HCEC 1CT (cell line): ENCODE measurements around the gene MBD5.

Experiments used
- DNase-seq: peaks from one replicate; pipeline ENCODE4 v3.0.0-alpha.2; 2017

The MBD5 gene

DNA sequence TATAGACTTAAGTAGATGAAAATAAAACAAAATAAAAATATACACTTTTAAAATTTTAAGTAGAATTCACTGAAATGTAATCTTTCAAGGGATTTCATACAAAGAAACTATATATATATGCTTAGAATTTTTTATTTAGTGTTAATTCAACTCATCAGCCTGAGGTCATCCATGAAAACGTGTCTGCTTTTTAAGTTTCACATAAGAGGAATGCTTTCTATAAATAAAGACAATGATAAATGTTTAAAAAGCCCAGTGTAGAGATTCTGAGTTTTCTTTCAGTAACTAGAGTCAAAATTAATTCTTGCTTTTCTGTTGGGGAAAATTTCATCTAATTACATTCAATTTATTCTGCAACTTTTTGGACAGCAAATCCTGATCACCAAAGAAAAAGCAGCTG is 213.3 kb downstream of the MBD5 start:
- no peak for DNase-seq

DNA sequence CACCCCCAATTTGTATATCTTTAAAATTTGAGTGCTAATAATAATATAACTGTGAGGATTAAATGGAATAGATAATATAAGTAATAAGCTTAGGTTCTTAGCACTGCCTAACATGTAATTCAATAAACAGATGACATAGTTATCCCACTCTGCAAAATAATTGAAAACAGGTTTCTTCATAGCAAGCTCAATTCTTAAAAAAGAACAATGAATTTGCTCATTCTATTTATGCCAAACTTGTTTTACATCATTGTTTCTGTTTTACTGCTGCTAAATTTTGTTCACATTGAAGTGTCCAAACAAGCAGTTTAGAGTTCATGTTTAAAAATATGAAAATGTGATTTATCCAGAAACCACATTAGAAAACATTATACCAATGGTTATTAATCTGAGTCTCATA is 217.0 kb downstream of the MBD5 start:
- DNase-seq, result no peak

DNA sequence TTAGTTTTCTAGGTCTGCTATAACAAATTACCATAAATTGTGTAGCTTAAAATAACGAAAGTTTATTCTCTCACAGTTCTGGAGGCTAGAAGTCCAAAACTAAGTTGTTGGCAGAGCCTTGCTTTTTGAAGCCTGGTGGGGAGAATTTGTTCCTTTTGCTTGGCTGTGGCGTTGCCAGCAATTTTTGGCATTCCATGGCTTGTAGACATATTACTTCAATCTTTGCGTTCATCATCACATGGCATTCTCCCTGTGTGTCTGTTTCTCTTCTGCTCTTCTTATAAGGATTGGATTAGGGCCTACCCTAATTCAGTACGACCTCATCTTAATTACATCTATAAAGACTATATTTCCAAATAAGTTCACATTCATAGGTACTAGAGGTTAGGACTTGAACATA is 217.7 kb downstream of the MBD5 start:
- DNase-seq, result no peak

DNA sequence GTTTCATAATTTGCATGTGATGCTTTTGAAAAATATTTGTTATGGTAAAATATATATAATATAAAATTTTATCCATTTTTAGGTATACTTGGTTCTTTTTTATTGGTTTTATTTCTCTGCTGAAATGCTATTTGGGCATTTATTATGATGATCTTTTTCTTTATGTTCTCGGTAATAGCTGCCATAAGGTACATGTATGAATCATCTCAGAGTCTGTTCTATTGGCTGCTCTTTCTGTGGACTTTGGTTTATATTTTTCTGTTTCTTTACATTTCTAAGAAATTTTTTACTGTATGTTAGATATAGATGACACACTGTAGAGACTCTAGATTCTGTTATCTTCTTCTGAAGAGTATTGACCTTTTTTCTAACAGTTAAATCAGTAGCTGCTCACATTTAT is 219.9 kb downstream of the MBD5 start:
- no peak for DNase-seq

DNA sequence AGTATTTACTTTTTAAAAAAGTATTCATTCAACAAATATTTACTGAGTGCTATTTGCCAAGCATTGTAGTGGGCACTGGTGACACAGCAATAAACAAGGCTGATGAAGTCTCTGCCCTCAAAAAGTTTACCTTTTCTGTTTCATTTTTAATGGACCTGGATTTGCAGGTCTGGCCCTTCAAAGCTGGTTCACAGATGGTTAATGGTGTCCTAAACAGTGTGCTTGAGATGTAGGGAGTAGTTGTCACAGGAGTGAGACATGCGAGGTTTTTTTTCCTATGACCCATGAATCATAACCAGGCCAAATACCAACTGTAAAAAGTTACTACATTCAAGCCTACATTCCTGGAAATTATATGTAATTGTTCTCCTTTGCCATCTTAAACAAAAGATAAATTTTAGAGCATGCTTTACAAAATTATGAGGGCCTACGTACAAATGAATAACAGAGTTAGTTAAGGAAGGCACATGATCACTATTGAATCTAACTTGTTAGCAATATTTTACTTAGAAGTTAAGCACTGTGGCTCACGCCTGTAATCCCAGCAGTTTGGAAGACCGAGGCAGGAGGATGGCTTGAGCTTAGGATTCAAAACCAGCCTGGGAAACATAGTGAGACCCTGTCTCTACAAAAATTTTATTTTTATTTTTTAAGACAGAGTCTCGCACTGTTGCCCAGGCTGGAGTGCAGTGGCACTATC is 223.9 kb downstream of the MBD5 start:
- DNase-seq, result peak; percentile 74

DNA sequence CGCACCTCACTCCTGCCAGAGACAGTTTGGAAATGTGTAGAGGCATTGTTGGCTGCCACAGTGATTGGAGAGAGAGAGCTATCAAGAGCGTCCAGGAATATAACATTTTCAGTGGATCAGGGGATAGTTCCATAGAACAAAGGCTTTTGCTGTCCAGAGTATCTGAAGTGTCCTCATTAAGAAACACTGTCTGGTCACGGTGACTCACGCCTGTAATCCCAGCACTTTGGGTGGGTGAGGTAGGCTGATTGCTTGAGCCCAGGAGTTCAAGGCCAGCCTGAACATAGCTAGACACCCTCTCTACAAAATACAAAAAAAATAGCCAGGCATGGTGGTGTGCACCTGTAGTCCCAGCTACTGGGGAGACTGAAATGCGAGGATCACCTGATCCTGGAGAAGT is 231.1 kb downstream of the MBD5 start:
- no peak for DNase-seq

DNA sequence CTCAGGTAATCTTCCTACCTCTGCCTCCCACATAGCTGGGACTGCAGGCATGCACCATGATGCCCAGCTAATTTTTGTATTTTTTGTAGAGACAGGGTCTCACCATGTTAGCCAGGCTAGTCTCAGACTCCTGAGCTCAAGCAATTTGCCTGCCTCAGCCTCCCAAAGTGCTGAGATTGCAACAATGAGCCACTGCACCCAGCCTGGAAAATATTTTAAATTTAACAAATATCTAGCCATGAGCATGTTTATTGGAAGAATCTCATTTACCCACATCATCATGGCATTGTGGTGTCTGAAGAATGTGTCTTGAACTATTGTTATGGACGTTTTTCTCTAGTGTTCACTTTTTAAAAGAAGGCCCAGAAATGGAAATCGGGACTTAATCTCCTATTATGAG is 231.8 kb downstream of the MBD5 start:
- DNase-seq, result no peak

DNA sequence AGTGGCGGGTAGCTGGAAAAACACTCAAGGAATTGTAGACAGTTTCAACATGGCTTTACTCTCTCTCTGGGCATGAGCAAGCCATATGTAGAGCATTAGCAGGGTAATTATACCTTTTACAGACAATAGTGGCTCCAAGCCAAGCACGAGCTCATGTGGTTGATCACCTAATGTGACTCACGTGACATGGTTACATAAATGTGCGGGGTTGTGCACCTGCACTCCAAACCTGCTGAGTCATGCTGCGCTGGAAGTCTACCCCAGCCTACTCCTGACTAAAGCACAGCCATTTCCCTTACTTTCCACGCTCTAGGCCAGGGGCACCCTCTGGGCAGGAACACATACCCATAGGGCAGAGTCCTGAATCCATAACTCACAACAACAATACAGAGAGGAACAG is 232.8 kb downstream of the MBD5 start:
- DNase-seq, result no peak

DNA sequence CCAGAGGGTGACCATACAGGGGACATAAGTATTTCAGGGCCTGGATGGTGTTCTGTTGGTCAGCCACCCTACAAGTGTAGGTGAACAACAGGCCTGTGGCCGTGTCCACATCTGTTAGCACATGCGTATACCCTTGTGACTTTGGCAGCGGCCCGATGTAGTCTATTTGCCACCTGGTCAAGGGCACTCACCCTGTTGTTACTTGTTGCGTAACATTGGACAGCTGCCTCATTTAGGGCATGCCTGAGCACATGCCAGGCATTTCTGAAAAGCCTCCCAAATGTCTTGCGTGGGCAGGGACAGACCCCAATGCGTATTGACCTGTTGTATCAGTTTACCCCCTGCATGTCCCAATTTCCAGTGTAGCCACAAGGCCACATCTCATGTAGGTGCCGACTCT is 235.0 kb downstream of the MBD5 start:
- no peak for DNase-seq

DNA sequence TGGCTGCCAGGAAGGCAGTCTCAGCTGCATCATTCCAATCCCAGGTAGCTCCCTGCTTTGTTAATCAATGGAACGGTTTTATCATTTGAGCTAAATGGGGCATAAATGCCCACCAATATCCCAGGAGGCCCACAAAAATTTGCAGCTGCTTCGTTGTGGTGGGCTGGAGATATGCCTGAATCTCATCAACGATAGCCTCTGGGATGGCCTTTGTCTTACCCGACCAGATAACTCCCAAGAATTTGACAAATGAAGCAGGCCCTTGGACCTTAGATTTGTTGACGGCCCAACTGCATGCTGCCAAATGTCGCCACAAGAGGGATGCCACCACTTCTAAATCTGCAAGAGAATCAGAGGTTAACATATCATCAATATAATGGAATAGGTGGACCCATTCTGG is 236.4 kb downstream of the MBD5 start:
- no peak for DNase-seq

DNA sequence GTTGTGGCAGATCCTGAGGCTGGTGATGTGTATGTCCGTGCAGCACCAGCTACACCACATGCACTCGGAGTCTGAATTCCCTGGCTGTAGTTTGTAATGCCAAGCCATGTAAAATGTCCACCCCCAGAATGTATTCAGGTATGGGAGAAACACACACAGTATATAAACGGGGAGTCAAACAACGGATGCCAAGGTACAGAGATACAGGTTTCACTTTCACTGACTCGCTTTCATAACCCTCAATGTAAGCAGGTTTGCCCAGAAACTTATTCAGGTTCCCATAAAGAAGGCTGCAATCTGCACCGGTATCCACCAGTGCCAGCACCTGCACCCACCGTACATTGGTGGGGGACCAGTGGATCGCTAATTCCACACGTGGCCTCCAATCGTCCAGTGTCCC is 237.2 kb downstream of the MBD5 start:
- no peak for DNase-seq

DNA sequence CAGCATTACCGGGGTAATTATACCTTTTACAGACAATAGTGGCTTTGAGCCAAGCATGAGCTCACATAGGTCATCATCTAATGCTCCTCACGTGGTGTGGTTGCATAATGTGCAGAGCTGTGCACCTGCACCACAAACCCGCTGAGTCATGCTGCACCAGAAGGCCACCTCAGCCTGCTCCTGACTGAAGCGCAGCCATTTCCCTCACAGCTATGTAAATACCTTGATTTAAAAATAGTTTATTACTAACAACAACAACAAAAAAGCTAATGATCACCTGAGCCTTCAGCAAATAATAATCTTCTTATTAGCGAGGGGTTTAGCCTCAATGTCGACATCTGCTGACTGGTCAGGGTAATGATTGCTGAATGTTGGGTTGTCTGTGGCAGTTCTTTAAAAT is 238.8 kb downstream of the MBD5 start:
- DNase-seq, result no peak

DNA sequence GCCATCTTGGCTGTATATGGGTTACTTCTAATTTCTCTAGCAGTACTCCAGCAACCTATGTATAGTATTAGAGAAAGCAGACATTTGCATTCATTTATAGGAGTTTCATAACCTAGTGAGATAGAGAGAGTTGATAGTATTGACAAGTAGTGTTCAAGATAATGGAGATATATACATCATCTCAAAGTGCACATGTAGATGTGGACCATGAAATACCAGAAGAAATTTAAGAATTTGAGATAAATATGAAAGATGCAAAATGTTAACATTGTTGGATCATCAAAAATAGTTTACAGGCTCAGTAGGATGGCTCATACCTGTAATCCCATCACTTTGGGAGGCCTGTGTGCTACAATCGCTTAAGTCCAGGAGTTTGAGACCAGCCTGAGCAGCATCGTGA is 243.0 kb downstream of the MBD5 start:
- no peak for DNase-seq

DNA sequence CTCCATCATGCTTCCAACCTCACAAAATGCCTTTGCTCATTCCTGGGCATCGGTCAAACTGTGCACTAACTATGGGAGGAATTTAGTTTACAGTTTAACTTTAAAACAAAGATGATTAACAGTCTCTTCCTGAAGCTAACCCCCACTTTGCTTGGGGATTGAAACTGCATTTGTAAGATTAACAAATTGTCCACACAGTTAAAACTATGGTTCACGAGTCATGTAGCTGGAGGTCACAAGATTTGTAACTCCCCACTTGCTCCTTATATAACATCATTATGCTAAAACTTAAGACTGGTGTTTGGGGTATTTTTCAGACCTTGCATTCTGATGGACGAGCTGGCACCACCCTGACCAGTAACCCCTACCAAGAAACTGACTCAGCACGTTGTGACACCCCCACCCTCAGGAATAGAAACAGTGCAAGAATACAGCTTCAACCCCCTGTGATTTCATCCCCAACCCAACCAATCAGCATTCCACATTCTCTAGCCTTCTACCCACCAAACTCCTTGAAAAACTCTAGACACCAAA is 252.3 kb downstream of the MBD5 start:
- DNase-seq, result peak; percentile 39

DNA sequence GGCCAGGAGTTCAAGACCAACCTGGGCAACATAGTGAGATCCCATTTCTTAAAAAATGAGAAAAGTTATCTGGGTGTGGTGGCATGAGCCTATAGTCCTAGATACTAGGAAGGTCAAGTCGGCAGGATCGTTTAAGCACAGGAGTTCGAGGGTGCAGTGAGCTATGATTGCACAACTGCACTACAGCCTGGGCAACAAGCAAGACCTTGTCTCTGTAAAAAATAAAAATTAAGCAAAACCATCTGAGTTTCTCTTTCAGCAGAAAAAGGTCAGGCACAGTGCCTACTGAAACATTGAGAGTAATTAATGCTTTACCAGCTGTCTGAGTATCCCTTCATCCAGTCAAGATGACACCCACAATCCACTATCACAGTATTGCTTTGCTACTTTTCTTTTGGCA is 258.3 kb downstream of the MBD5 start:
- no peak for DNase-seq

DNA sequence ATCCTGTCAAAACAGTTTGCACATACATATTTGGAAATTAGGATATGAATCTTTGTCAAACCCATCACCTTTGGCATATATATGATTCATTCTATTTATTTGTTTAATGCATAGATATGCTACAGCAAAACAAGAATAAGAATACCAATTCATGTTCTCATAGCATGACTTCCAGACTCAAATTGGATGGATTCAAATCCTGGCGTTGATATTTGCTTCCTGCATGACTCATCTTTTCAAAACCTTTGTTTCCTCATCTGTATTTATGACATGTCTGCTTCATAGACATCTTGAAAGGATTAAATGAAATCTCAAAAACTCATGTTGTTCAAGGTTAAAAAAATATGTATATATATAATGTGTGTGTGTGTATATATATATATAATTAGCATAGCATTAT is 261.3 kb downstream of the MBD5 start:
- peak; percentile 65 for DNase-seq

DNA sequence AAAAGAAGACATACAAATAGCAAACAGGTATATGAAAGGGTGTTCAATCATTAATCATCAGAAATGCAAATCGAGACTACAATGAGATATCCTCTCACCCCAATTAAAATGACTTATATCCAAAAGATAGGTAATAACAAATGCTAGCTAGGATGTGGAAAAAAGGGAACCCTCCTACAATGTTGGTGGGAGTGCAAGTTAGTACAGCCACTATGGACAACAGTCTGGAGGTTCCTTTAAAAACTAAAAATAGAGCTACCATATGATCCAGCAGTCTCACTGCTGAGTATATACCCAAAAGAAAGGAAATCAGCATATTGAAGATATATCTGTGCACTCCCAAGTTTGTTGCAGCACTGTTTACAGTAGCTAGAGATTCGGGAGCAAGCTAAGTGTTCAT is 271.5 kb downstream of the MBD5 start:
- DNase-seq, result no peak

DNA sequence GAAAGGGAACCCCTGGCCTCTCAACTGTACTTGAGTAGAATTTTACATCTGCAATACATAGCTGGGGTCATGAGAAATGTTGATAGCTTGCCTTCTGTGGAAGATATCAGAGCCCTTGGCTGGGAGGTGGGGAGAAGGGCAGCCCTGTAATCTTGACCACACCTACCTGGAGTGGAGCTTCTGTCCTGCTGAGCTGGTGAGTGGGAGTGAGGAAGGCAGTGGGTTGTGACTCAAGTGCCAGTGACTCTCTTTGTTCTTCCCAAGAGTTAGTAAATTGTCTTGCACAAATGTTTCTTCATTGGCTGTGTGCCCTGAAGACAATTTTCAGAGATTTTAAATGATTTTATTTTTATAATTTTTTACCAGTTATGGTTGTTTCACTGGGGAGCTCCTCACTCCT is 277.3 kb downstream of the MBD5 start:
- DNase-seq, result no peak

DNA sequence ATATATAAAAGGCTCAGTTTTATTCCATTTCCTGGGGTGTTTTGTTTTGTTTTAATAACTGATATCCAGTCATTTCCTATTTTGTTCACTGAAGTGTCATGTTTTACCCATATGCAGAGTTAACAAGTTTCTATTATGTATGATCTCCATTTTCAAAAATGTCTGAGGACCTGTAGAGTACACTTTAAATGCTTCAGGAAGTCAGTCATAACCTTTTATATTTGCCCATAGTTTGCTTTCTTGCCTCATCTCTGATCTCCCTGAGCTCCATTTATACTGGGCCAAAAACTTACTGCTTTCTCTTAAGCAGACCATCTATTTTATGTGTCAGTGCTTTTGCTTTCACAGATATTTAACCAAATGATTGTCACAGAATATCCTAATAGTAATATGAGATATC is 278.7 kb downstream of the MBD5 start:
- DNase-seq, result no peak

DNA sequence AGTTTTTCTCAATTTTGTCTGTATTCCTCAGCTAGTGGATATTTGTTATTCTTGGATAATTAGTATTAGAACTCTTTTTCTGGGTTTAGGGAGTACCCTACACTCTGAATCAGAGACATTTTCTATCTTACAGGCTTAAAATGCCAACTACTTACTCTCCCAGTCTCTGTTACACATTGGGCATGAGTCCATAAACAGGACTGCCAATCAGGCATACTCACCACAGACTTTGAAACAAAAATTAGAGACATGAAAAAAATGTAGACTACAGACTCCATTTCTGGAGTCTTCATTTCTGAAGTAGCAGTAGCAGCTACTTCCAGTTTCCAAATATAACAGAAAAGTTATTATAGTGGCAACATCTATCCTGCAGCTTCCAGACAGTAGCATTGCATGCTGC is 279.7 kb downstream of the MBD5 start:
- no peak for DNase-seq

DNA sequence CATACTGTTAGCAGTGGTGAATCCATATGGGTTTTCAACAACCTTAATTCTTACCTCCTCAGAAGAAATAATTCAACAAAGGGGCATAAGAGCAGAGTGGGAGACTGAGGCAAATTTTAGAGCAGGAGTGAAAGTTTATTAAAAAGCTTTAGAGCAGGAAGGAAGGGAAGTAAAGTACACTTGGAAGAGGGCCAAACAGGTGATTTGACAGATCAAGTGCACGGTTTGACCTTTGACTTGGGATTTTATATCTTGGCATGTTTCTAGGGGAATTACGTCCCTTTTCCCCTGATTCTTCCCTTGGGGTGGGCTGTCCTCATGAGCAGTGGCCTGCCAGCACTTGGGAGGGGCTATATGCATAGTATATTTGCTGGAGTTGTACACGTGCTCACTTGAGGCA is 280.5 kb downstream of the MBD5 start:
- DNase-seq, result no peak

DNA sequence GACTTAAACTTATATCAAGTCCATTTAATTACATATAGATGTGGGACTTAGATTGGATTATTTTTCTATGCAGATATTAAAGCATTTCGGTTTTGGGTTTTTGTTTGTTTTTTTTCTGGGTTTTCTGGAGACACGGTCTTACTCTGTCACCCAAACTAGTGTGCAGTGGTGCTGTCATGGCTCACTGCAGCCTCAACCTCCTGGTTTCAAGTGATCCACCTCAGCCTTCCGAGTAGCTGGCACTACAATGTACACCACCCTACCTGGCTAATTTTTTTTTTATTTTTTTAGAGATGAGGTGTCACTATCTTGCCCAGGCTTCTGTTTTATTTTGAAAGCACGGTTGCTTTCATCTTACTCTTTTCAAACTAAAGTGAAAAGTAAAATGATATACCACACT is 281.6 kb downstream of the MBD5 start:
- DNase-seq, result no peak

DNA sequence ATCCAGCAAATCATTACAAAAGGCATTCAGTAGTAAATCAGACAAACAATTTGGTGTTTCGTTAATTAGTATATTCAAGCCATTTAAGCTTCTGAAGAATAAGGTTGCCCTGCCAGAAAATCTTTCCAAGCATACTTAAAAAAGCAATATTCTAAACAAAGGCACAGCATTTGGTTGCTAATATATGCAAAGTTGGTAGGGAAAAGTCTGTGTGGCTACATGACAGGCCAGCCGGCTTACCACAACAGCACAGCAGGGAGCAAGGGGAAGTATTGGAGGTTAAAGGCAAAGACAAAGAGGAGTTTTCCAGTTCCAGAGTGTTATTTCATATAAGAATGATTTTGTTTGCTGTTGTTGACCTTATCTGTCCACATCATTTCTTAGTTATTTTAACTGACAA is 282.3 kb downstream of the MBD5 start:
- no peak for DNase-seq

DNA sequence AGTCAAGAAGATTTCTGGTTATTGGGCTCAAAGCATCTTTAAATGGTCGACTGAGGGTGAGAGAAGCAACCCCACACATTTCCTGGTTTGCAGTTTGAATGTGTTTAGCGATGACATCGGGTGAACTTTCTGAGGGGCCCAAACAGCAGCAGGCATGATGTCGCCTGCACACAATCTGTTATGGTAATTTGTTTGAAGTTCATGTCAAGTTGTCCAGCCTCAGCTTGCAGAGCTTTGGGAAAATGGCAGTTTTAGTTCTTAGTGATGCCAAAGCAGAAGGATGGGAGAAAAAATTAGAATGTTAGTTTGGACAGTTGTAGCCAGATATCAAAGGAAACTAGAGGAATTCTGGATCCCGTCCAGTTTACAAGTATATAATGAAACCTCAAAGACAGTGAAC is 284.6 kb downstream of the MBD5 start:
- DNase-seq, result no peak

DNA sequence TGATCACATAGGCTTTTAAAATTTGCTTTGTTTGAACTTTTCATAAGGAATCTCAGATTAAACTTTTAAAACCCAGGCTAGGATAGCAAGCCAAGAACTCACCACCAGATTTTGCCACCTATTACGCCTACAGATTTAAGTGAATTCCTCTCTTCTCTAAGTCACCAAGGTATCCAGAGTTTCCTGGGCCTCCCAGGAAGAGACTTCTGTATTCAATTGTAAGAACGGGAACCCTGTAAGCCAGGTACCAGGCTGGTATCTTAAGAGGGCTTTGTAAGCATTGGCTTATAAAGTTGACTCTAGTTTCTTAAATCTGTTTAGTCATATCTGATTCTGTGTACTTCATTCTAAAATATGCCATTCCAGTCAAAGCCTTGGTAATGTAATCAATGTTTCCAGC is 285.1 kb downstream of the MBD5 start:
- DNase-seq, result no peak

DNA sequence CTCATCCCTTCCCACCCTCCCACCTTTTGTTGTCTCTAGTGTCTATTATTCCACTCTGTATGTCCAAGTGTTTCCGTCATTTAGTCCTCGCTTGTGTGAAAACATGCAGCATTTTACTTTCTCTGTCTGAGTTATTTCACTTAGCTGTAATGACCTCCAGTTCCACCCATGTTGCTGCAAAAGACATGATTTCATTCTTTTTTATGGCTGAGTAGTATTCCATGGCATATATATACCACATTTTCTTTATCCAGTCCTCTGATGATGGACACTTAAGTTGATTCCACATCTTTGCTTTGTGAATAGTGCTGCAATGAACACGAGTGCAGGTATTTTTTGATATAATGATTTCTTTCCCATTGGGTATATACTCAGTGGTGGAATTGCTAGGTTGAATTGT is 296.7 kb downstream of the MBD5 start:
- DNase-seq, result no peak
